ENCODE data around the gene PRSS2.
A peak's percentile ranks its signal among the peaks of the same experiment; 100 is the strongest.

The PRSS2 gene

DNA sequence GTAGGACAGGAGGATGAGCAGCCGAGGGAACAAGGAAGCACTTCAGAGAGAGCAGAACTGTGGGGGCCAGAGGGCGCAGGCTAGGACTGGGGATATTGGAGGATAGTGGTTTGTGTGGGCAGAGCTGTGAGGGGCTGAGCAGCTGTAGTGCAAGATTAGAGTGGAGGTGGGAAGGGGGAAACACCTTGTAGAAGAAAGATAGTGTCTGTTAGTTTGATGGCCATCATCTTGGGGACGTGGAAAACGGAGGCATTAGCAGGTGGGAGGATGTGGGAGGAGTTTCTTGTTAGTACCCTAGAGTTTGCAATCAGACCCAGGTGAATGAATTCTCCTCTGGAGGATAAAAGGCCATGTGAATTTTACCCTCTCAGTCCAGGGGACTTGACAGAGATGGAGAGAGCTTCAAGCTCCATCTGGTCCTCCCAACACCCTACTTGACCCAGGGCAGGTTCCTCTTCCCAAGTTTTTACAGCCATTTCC, 34.0 kb downstream of the PRSS2 start:
- no peak for DNase-seq

DNA sequence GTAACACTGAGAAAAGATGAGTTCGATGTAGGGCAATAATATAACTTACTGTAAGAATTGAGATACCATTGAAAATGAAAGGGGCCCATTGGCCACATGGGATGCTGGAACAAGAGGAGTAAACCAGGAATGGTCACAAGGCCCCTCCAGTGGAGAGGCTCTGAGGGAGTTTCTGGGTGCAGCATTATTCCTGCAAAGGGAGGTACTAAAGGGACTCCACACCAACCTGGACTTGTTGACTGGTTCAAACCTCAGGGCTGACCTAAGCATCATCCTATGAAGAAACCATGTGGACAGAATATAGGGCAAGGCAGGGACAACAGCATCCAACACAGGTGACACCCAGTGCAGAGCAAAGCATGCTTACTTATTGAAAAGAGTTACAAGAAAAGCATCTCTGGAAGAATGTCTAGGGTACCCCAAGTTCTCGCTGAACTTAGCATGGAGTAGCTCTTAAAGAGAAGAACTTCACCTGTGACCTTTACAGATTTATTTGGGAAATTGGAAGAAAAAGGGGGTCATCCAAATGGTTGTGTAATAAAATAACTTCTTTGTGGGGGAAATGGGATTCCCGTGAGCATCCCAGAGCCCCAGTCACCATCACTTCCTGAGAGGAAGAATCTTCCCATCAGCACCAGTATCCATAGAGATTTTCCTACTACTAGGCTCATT, 34.7 kb downstream of the PRSS2 start:
- DNase-seq = no peak

DNA sequence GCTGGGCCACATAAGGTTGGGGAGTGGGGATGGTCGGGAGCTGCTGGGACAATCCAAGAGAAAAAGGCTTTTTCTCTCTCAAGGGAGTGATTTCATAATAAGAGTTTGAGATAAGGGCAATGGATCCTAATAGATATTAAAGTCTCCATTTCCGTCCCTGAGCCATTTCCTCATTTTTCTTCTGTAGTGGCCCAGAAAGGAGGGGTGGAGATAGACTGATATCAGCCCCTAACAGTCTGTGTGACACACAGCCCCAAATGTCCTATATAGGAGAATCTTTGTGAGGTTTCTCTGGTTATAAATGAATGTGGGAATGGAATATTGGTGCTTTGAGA, 35.2 kb downstream of the PRSS2 start:
- DNase-seq = no peak

DNA sequence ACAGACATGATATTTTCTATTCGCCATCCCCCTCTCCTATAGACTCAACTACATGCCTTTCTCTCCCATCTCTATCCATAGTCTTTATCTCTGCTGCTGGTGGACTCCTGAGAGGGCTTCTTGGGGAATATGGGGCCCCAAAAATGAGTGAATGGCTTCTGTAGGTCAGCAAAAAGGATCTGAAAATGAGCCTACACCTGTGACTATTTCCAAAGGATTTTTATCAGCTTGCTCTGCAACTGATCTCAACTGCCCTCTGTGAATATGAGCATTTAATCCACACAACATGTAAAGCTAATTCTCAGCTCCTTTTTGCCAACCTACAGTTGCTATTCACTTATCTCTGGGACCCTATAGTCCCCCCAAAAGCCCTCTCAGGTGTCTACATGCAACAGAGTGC, 36.2 kb downstream of the PRSS2 start:
- no peak for DNase-seq

DNA sequence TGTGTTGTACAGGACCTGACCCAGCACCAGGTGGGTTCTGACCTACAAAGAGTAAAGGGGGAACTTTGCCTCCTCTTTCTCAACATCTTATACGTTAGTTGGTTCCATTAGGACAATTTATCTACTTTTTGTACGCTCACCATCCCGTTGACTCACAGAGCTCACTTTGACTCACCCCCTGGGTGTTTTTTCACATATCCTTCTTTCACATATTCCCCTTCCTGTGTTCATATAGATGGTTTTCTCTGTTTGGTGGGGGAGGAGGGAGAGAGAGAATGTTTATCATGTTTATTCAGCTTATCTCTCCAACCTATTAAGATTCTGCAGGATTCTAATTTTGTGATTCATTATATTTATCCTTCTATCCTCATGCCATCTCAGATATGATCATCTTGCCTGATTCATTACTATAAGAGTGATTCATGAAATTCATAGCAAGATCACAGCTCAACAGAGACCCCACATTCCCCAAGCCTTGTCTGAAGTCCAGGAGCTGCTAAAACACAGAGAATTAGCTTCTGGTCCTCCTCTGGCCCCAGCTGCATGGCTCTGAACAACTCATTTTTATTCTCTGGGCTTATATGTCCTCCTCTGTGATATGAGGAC, 37.2 kb downstream of the PRSS2 start:
- no peak for DNase-seq

DNA sequence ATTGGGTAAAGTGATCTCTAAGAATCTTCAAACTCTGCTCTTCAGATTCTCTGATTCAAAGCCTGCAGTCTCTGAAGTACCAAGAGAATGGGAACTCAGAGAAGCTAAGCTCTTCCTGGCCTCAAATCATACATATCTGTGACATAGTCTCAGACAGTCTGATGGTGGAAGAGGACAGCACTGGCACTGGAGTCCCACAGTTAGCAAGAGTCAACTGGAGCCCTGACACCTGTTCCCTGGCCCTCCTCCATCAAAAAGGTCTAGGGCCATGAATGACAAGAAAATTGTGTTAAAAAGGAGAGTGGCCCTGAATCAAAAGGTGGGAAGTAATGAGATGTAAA, 37.7 kb downstream of the PRSS2 start:
- no peak for DNase-seq

DNA sequence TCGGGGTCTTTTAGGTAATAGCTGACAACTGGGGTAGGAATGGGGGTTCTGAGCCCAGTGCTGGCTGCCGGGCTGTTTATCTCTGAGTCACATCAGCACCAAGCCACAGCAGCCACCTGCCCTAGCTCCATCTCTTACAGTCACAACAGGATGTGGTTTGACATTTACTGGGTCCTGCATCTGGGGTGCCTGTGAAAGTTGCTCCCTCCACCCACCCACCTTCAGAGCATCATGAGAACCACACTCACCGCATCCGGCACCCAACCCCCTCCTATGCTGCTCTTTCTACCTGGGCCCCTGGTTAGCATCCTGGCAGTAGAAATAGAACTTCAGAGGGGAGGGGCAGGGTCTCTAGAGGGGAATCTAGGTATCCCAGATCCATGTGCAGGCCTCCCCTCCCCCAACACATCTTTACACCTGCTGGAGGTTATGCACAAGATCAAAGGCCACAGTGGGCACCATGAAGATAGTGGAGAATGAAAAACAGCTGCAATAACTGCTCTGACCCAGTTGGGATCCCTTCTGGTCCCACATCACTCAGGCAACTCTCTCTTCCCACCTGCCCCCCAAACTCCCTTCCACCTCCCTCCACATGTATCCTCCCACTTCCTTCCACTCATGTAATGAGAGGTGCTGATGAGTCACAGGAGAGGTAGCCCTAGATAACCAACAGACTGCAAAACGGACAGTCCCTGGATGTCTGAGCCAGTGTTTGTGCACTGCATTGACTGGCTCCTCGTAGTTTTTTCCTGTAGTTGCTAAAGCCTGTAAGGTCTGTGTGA, 38.2 kb downstream of the PRSS2 start:
- no peak for DNase-seq

DNA sequence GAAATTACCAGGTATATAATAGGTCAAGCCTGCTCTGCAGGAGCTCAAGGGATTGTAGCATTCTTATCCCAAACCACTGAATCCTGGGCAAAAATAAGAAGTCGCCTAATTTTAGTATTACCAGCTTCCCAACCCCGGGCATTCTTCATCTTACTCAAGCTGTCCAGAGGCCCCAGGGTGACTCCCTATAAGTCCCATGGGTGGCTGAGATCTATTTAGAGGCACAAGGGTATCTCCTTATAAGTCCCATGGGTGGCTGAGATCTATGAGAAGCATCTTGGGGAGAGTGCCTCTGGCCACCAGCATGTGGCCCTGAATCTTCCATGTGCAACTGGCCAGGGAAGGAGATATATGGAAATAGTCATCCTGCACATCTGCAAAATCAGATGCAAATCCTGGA, 38.9 kb downstream of the PRSS2 start:
- DNase-seq = no peak

DNA sequence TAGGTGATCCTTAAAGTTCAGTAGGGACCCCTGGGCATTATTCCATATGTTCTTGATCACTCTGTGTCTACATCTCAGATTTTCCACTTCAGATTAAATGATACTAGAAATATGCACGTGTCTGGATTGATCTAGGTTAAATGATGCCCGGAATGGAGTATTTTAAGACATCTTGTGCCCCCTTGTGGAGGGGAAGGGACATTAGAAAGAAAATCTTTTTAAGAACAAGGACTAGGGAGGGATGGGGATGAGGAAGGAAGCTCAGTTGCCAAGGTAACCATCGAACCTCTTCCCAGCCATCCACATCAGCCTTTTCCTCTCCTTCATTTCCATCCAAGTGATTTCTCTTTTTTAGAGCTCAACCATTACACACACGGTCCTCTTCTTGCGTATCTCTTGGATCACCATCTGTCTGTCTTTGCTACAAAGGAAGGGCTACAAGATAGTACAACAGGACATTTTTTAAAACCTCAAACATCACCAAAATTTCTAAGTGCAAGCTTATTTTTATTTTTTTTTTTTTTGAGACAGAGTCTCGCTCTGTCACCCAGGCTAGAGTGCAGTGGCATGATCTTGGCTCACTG, 40.5 kb downstream of the PRSS2 start:
- DNase-seq = peak; percentile 38

DNA sequence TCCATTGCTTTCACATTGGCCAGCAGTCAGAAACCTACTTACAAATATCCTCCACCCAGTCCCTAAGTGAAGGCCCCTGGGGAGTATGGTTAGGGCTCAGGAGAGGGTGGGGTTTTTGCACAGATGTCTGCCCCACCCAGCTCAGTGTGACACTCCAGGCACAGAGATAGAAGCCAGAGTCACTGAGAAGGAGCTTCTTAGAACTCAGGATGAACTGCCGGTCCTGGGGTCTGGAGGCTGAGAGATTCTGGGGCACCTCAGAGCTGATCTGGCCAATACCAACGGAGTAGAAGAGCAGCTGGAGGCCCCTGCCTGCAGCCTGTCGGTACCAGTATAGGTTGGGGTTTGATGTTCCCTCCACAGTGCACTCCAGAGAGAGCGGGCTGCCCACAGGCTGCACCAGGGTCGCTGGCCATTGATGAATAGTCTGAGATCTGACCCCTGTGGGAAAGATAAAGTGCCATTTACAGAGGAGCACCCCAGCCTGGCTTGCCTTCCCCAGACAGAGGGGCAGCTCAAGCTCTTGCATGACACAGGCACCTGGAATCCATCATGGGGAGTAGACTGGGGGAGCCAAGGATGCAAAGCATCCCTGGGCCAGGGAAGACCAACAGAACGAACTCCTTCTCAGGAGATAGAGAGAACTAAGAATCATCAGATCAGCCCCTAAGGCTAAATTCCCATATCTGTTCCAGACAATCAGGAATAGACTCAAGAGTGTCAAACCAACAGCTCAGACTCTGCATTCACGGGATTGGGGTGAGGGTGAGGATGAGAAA, 41.9 kb downstream of the PRSS2 start:
- no peak for DNase-seq

DNA sequence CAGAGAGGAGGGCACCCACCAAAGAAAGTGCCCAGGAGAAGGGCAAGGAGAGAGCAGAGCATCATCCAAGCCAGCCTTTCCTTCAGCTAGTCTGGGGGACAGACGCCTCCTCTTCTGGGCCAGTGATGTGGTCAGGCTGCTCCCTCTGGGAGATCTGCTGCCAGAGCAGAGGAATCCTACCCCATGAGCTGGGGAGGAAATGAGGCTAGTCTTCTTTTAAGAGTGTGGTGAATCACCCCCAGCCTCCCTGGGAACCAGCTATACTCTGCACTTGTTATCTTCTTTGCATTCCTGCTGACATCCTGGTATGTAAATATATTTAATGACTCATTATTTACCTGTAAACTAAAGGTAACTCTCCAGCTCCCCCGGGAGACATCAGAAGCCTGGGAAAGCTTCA, 42.5 kb downstream of the PRSS2 start:
- no peak for DNase-seq

DNA sequence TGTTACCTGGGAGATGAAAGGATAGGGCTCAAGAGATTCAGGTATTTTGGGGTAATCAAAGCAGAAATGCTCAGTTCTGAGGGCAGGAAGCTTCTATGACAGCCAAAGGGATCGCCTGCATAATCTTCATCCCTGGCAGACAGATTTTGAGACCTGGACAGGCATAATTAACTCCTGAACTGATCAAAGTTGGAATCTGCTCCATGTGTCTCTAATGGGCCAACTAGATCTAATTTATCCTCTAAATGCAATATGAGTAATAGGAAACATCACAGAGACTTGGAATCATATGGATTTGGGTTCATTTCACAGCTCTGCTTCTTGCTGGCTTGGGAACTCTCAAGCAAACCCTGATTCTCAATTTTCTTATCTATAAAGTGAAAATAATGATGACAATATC, 42.9 kb downstream of the PRSS2 start:
- DNase-seq = no peak

DNA sequence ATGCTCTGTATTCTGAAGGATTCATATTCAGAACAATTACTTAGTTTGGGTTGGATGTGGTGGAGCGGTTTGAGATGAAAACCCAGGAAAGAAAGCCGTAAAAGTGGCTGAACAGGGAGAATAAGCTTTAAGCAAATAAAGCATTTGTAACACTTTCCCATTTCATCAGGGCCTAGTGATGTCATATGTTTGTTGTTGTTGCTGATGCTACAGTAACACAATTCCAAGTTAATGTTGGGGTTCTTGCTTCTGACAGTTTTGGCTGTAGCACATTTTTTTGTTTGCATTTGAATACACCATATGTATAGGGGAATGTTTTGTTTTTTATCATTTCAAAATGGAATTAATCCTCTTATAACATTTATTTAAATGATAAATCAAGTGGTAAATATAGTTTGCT, 43.7 kb downstream of the PRSS2 start:
- no peak for DNase-seq

DNA sequence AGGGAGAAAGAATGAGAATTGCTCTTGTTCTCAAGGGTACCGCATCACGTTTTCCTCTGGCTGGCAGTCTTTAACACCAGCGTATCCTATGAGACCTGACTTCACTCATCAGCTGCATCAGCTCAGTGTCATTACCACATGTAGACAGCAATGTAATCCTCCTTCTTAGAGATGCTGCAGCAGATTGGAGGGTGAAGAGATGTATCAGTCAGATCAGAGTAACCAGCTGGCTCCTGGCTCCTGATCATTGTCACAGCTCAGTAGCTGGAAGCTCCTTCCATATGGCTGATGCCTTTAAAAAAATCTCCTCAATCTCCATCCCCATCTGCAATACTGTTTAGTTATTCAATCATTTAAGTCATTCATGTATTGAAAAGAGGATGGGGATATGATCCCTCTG, 44.4 kb downstream of the PRSS2 start:
- DNase-seq = no peak

DNA sequence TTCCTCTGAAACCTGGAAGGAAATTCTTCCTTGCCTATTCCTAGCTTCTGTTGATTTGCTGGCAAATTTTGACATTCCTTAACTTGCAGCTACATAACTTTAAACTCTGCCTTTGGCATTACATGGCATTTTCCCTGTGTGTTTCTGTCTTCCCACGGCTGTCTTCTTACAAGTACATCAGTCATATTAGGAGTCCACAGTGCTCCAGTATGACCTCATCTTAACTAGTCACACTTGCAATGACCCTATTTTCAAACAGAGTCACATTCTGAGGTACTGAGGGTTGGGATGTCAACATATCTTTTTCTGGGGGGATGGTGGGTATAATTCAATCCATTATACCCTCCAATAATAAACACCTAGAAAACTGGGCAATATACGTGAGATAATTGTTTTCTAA, 46.7 kb downstream of the PRSS2 start:
- no peak for DNase-seq

DNA sequence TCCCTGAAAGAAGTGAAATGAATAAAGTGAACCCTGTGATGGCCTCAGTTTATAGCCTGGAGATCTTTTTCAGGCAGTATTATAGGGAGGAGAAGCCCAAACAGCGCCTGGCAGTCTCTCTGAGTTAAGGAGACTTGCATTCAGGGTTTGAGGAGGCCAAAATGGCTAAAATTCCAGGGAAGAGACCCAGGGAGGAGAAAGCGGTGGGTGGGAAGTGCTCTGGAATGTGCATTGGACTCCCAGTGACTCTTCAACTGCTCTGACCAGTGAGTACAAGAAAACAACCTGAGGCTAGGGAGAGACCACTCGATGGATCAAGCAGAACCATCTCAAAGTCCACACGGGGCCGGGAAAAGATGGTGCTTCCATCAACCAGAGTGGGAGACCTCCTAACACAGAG, 48.8 kb downstream of the PRSS2 start:
- DNase-seq = no peak

DNA sequence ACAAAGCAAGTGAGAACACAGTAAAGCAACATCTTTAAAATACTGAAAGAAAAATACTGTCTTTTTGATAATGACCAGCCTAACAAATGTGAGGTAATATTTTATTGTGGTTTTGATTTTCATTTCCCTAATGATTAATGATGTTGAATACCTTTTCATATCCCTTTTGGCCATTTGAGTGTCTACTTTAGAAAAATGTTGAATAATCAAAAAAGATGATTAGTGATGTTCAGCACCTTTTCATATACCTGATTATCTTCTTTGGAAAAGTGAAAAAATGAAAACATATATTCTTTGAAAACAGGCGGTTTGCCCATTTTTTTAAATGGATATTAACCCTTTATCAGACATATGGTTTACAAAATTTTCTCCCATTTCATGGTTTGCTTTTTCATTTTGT, 51.9 kb downstream of the PRSS2 start:
- DNase-seq = no peak

All from NCI-H1694 treated with DMSO at 0.1 percent for 48 hours (cell line).